HG03095 (cell line): Measurements from ENCODE around the gene XKR7.
A peak's percentile ranks its signal among the peaks of the same experiment; 100 is the strongest.

Source experiments
- ATAC-seq: cut with Tn5 transposase; IDR thresholded peaks from one replicate; pipeline ENCODE4 v1.9.1; 2021; ENCODE audit warnings: moderate library complexity; ENCODE audit not compliant: unreplicated experiment

The XKR7 gene

DNA sequence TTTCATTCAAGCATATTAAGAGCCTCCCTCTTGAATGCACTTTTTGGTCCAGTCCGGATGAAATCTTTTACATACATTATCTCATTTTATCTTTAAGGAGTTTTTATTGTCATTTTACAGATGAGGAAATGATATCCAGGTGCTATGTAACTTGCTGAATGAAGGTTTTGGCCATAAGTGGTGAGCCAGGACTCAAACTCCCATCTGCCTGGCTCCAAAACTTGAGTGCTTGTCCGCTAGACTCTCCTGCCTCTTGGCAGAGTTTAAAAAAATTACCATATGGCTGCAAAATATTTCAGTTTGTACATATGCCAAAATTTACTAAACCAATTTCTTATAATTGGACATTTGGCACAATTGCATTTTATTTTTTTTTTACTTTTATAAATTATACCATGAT lies 28.3 kb upstream of the XKR7 start:
- ATAC-seq = no peak

GRCh38 chr20:31943052-31943471 lies 24.9 kb upstream of the XKR7 start:
- ATAC-seq = no peak

DNA sequence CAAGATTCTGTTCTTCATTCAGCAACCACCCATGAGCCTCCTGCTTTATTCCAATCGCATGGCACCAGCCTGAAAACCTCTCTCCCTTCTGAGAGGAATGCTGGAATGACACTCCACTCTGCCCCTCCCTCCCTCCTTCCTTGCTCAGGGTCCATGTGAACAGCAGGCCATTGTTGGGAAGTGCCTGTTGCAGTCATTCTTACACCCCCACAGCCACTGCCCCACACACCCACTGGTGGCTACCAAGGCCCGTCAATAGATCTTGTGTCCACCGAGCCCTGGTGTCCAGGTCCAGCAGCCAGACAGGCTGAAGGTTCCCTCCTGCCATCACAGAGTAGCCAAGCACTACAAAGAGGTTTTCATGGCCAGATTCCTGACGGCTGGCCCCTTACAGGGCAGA lies 22.6 kb upstream of the XKR7 start:
- no peak for ATAC-seq

- ATAC-seq = no peak
Measured at GRCh38 chr20:31945785-31946184, 22.2 kb upstream of the XKR7 start.

GRCh38 chr20:31948008-31948407 lies 19.9 kb upstream of the XKR7 start:
- no peak for ATAC-seq

DNA sequence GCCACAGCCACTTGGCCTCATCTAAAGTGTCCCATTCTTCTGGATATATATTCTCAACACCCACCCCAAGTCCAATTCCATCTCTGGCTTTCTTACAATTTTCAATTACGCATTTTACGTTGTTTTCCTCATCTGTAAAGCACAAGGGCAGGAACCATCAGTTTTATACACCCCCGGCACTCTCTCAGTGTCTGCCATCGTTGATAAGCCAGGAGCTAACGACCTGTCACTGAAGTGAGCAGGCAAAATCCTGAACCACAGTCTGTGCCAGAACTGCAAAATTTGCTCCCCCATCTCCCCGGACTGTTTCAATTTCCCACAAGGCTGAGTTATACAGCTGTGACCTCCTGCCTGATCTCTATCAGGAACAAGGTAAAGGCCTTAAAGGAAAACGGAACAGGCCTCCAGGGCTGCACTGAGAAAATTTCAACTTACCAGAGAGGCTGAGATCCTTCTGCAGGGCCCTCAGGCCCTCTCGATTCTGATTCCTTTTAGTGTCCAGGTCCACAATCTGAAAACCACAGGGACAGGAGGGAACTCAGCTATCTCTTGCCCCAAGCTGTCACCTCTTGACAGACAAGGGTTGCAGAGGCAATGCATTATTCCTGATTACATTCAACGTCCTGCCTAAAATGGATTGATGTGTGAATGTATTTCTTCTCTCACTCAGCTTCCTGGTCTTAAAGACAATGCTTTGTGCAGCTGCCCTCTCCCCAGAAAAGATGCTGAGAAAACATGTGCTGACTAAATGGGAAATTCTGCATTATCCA lies 17.9 kb upstream of the XKR7 start:
- no peak for ATAC-seq

- ATAC-seq = no peak
Measured at GRCh38 chr20:31951203-31951529, 16.8 kb upstream of the XKR7 start.

DNA sequence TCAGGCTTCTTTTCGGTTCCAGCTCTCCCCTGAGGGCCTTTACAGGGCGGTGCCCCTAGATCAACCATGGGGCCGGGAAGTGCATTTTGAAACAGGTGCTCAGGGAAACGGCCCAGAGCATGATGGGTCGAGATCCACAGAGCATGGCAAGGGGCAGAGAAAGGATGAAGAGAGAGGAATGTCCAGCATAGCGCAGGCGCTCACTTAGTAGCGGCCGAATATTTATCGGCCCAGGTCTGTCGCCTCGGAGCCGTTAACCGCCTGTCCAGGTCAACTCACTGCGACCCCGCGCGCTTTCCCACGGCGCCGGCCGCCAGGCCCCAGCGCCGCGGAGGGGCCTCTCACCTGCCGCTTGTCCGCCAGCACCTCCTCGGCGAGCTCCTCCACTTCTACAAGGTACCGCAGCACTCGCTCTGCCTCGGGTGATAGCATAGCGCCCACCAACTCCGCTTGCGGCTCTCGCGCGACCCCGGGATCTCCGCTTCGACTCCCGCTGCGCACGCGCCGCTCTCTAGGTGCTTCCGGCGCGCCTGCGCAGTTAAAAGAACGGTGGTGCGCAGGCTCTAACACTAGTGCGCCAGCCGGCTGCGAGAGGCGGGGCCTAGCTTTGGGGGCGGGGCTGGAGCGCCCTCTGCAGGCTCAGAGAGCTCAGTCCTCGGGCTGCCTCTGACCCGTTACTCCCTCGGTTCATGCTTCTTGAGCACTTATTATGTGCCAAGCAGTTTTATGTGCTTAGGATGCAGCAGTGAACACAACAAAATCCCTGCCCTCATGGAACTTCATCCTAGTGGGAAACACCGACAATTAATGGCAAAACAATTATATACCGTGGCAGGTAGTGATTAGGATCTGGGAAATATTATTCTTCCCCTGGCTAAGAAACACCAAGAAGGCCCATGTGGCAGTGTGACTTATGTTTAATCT lies 16.2 kb upstream of the XKR7 start, which contains the start of gene PDRG1:
Gene PDRG1, minus strand, starts transcription at position 517 of the 924 bp plus-strand sequence. Its CDS starts 85 bp downstream, at position 432.
- peak; percentile 87 for ATAC-seq

GRCh38 chr20:31953556-31954148 lies 14.3 kb upstream of the XKR7 start:
- no peak for ATAC-seq

GRCh38 chr20:31954500-31954899 lies 13.5 kb upstream of the XKR7 start:
- ATAC-seq = no peak

GRCh38 chr20:31956556-31957526 lies 11.1 kb upstream of the XKR7 start:
- ATAC-seq = no peak

GRCh38 chr20:31962761-31963160 lies 5.2 kb upstream of the XKR7 start:
- ATAC-seq = no peak

- ATAC-seq = no peak
Measured at GRCh38 chr20:31963889-31964288, 4.1 kb upstream of the XKR7 start.

DNA sequence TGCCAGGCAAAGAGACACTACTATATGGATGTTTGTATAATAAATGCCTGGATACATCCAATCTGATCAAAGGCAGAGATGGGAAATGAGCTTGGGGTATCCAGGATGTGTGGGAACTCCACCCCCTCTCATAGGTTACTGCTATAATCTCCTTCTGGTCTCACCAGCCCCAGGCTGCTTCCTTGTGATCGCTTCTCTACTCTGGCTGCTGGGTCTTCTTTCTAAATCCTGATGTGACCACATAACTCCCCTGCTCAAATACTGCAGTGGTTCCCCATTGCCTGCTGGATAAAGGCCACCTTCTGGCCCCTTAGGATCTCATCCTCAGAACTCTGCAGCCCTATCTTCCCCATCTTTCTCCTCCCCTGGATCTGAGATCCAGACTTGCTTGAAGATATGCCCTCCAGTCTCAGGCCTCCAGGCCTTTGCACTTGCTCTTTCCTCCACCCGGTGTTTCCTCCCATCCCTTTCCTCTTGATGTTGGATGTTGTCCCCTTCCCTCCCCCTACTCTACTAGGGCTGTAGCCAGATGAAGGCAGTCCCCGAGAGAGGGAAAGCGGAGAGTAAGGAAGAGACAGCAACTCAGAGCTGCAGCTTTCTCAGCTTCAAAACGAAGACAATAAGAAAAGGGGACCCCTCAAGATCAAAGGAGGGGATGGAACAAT lies 828 bp upstream of the XKR7 start:
- no peak for ATAC-seq

GRCh38 chr20:31968291-31969126 lies 558 bp downstream of the XKR7 start:
- ATAC-seq = no peak

DNA sequence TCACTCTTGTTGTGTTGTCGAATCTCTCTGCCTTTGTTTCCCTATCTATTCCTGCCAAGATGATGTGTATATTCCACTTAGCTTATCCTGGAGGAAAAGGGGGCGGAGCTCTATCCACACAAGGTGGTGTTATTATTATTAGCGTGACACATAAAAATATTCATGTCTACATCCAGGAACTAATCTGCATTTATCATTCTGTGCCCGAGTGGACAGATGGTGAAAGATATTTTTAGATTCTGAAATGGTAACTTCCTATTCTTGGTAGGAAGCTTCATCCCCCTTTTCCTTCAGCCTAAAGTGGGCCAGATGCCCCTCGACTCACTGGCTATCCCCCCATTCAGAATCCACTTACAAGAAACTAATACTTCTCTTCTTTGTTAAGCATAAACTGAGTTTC lies 2.0 kb downstream of the XKR7 start:
- no peak for ATAC-seq

DNA sequence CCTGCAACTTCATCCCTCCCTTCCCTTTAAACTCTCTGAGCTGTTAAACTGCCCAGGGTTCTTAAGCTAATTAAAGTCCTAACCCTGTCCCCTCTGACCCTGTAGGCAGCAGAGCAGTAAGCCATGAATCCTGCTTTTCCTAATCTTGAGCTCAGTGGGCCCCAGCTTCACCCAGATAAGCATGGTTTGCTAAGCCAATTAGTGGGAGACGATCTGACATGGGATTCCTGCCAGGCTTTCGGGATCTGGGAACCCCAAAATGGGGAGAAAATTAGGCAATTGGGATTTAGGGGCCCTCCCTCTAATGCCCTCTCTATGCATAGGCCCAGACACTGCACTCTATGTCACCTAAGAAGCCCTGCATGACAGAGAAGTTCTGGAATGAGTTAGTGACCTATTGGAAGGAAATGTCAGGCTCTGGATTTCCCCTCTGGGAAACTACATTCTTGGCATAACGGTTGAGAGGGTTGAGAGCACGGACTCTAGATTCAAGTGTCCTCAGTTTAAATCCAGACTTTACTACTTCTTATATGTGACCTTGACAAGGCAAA lies 4.6 kb downstream of the XKR7 start:
- no peak for ATAC-seq

GRCh38 chr20:31974296-31974695 lies 6.3 kb downstream of the XKR7 start:
- no peak for ATAC-seq

DNA sequence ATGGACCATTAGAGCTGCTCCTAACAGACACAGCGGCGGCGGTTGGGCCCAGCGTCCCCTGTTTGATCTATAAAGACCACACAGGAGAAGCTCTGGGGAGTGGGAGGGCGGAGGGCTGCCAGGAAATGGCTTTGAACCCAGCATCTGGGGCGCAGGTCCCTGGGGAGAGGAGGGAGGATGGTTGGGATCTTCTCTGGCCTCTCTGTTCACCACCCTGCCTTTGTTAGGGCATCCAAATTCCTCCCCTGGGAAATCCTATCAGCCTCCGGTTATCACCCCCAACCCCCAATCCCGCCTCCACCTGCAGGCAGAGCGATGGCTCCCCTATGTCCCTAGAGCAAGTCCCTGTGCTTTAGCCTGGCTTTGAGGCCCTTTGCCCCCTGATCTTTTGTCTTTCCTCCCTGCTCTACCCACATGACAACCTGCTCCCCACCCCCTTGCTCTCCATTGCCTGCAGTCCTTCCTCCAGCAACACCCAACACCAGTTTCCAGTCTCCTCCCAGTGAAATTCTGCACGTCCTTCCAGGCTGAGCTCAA lies 7.1 kb downstream of the XKR7 start:
- ATAC-seq = no peak
